ENCODE data around the gene FUT6. TPM values are rescaled to one million over a fixed set of nuclear protein-coding genes. Genes with fewer than 3 reads are reported as not detected.

The FUT6 gene
- total RNA-seq, 1 donor from 2014 or later: not detected

- peak; percentile 76 for DNase-seq (ENCODE audit: low read depth)
- H3K4me3 ChIP-seq (ENCODE audit: low read depth, low read length): peak within 1 kb of the TSS; percentile 81
- TF ChIP-seq, protein P1, sequence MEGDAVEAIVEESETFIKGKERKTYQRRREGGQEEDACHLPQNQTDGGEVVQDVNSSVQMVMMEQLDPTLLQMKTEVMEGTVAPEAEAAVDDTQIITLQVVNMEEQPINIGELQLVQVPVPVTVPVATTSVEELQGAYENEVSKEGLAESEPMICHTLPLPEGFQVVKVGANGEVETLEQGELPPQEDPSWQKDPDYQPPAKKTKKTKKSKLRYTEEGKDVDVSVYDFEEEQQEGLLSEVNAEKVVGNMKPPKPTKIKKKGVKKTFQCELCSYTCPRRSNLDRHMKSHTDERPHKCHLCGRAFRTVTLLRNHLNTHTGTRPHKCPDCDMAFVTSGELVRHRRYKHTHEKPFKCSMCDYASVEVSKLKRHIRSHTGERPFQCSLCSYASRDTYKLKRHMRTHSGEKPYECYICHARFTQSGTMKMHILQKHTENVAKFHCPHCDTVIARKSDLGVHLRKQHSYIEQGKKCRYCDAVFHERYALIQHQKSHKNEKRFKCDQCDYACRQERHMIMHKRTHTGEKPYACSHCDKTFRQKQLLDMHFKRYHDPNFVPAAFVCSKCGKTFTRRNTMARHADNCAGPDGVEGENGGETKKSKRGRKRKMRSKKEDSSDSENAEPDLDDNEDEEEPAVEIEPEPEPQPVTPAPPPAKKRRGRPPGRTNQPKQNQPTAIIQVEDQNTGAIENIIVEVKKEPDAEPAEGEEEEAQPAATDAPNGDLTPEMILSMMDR (conservative IDR thresholded peaks at IDR 0.05; ENCODE audit: low read depth, low read length): no peak
Measured at GRCh38 chr19:5790559-5791520, 48.7 kb downstream of the FUT6 start, which contains the start of gene DUS3L. DUS3L (minus strand) TSS chr19:5791163; CDS start chr19:5791141, 22 bp downstream.

- no peak for DNase-seq (ENCODE audit: low read depth)
- H3K4me3 ChIP-seq (ENCODE audit: low read depth, low read length): peak overlapping the region; percentile 81
- TF ChIP-seq, protein P1 (conservative IDR thresholded peaks at IDR 0.05; ENCODE audit: low read depth, low read length): no peak
Measured at GRCh38 chr19:5789886-5790558, 49.5 kb downstream of the FUT6 start.

DNA sequence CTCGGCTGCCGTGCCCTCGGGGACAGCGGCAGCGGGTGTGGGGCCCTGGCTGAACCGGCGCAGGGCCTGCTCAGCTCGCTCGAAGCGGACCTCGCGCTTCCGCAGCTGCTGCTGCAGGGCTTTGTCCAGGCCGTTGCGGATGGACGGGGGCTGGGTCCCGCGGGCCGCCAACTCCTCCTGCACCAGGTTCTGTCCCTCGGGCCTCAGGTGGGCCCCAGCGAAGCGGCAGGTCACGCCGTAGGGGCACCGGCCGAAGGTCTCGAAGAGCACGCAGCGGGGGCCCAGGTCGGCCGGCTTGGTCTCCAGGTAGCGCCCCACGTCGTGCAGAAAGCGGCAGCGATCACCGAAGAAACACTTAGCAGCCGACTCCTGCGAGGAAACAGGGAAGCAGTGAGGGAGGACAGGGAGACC, 50.1 kb downstream of the FUT6 start:
- TF ChIP-seq, protein P1 (conservative IDR thresholded peaks at IDR 0.05; ENCODE audit: low read depth, low read length): no peak
- no peak for DNase-seq (ENCODE audit: low read depth)
- no peak overlapping the region for H3K4me3 ChIP-seq (ENCODE audit: low read depth, low read length)

GRCh38 chr19:5788422-5788821, 51.1 kb downstream of the FUT6 start:
- no peak for DNase-seq (ENCODE audit: low read depth)
- TF ChIP-seq, protein P1 (conservative IDR thresholded peaks at IDR 0.05; ENCODE audit: low read depth, low read length): no peak
- no peak overlapping the region for H3K4me3 ChIP-seq (ENCODE audit: low read depth, low read length)

- no peak for DNase-seq (ENCODE audit: low read depth)
- TF ChIP-seq, protein P1 (conservative IDR thresholded peaks at IDR 0.05; ENCODE audit: low read depth, low read length): no peak
- H3K4me3 ChIP-seq (ENCODE audit: low read depth, low read length): no peak overlapping the region
Measured at GRCh38 chr19:5787409-5788182, 51.9 kb downstream of the FUT6 start.

- no peak for DNase-seq (ENCODE audit: low read depth)
- no peak overlapping the region for H3K4me3 ChIP-seq (ENCODE audit: low read depth, low read length)
- TF ChIP-seq, protein P1 (conservative IDR thresholded peaks at IDR 0.05; ENCODE audit: low read depth, low read length): no peak
Measured at GRCh38 chr19:5786593-5787408, 52.7 kb downstream of the FUT6 start.
